K562 (cell line): ENCODE results near the gene ZSCAN2. TPM values are rescaled to one million over a fixed set of nuclear protein-coding genes. Genes with fewer than 3 reads are reported as not detected.
A peak's percentile ranks its signal among the peaks of the same experiment; 100 is the strongest.

Experiments used
- ATAC-seq: fragments of 200-7000 bp; cut with Tn5 transposase; 3 replicates; pipeline ENCODE4 v1.9.1; 2020; ENCODE audit warnings: moderate library complexity
- BruUV-seq: library from RNA; stranded (reverse); fragments of 400-500 nt; replicated peaks from 2 replicates; lab custom pipeline; 2021; lab: Mats Ljungman, UMichigan
- CTCF ChIA-PET: fragments of 300-600 bp; formaldehyde crosslinking; extraction: SDS; loops from one replicate; lab custom pipeline; 2021; ENCODE audit warnings: low intra/inter-chr PET ratio; lab: Yijun Ruan, JAX
- POLR2A ChIA-PET: fragments of 300-600, 350-650 bp; sonication (Branson Sonifier 250); formaldehyde crosslinking; extraction: SDS; loops from one replicate; lab custom pipeline; 2021; ENCODE audit warnings: antibody characterized with exemption, inconsistent platforms; lab: Yijun Ruan, JAX
- DNase-seq, 4 experiments: peaks; one replicate each; pipeline versions ENCODE4 v3.0.0 to v3.0.0-alpha.2; 2011 to 2018; ENCODE audit warnings: low spot score in 3 of 4, mixed read lengths in 3 of 4; ENCODE audit errors: extremely low read depth in 1 of 4
- FAIRE-seq: peaks from 2 replicates; lab custom pipeline; 2011; peaks lifted over from hg19 to GRCh38; lab: Jason Lieb, UNC
- H2AFZ ChIP-seq: 2 replicates; pipeline ENCODE4 v1.6.0; 2011; ENCODE audit warnings: low read depth, low read length, control low read depth, inconsistent platforms
- H3K27ac ChIP-seq: fragments of 200-600 bp; 3 replicates; pipeline ENCODE4 v1.8.0; 2011; ENCODE audit warnings: low read depth, mild to moderate bottlenecking, control low read depth, inconsistent platforms, low read length, moderate library complexity, mixed read lengths; ENCODE audit errors: extremely low read depth
- H3K27me3 ChIP-seq, 2 experiments: fragments of 300-600 bp in 1 of 2; 2 replicates in 1 of 2; 3 replicates in 1 of 2; pipeline versions ENCODE4 v1.6.0 to v1.8.0; 2011; ENCODE audit warnings: inconsistent platforms in 2 of 2, low read length in 2 of 2, mild to moderate bottlenecking in 1 of 2, mixed read lengths in 1 of 2, moderate library complexity in 1 of 2; ENCODE audit not compliant: control insufficient read depth in 2 of 2, insufficient read depth in 2 of 2
- H3K36me3 ChIP-seq: fragments of 300-600 bp; 3 replicates; pipeline ENCODE4 v1.8.0; 2011; ENCODE audit warnings: mild to moderate bottlenecking, low read length, inconsistent platforms; ENCODE audit not compliant: control insufficient read depth, insufficient read depth
- H3K4me1 ChIP-seq, 2 experiments: fragments of 200-600 bp in 1 of 2; replicated peaks in 1 of 2; 2 replicates in 1 of 2; 3 replicates in 1 of 2; pipeline versions ENCODE4 v1.5.1 to v1.8.0; 2011; ENCODE audit warnings: inconsistent platforms in 2 of 2, low read length in 2 of 2, mild to moderate bottlenecking in 1 of 2, mixed read lengths in 1 of 2, moderate library complexity in 1 of 2; ENCODE audit not compliant: control insufficient read depth in 2 of 2, insufficient read depth in 2 of 2
- H3K4me2 ChIP-seq: 2 replicates; pipeline ENCODE4 v1.6.1; 2011; ENCODE audit warnings: low read length, control low read depth, inconsistent platforms, mixed read lengths; ENCODE audit not compliant: insufficient read depth
- H3K4me3 ChIP-seq: fragments of 200-600 bp; sonication (generic), shearing (Covaris generic); 2 replicates; pipeline ENCODE4 v1.5.1; 2016; ENCODE audit warnings: control low read depth, inconsistent platforms
- H3K79me2 ChIP-seq: fragments of 200-600 bp; 3 replicates; pipeline ENCODE4 v1.8.0; 2011; ENCODE audit warnings: low read length, inconsistent platforms; ENCODE audit not compliant: control insufficient read depth, insufficient read depth
- H3K9ac ChIP-seq, 2 experiments: 2 replicates each; pipeline versions ENCODE4 v1.6.0 to v1.6.1; 2011; ENCODE audit warnings: low read depth in 2 of 2, low read length in 2 of 2, control low read depth in 1 of 2, inconsistent platforms in 1 of 2, mild to moderate bottlenecking in 1 of 2, mixed read lengths in 1 of 2; ENCODE audit not compliant: insufficient read depth in 1 of 2
- H3K9me1 ChIP-seq: one replicate; pipeline ENCODE4 v1.6.0; 2011; ENCODE audit warnings: inconsistent platforms, mild to moderate bottlenecking, low read length, moderate library complexity; ENCODE audit not compliant: control insufficient read depth, insufficient read depth
- H3K9me3 ChIP-seq: replicated peaks from 2 replicates; pipeline ENCODE4 v1.5.1; 2011; ENCODE audit warnings: low read depth, low read length, inconsistent platforms; ENCODE audit not compliant: control insufficient read depth, insufficient read depth
- H4K20me1 ChIP-seq: replicated peaks from 2 replicates; pipeline ENCODE4 v1.6.1; 2011; ENCODE audit warnings: low read length, inconsistent platforms, mixed read lengths; ENCODE audit not compliant: control insufficient read depth, insufficient read depth
- ATF1 ChIP-seq, 2 experiments: fragments of 450-650 bp in 1 of 2; IDR thresholded peaks; 2 replicates each; pipeline ENCODE4 v1.6.1; 2016; ENCODE audit warnings: missing compliant biosample characterization in 1 of 2, missing genetic modification characterization in 1 of 2
- BRD4 ChIP-seq: fragments of 200-600 bp; sonication (generic); IDR thresholded peaks from 2 replicates; pipeline ENCODE4 v1.6.1; 2017; ENCODE audit warnings: inconsistent platforms
- CBX3 ChIP-seq, 2 experiments: IDR thresholded peaks; 1 replicate in 1 of 2; 2 replicates in 1 of 2; pipeline ENCODE4 v1.6.1; 2012; ENCODE audit warnings: inconsistent platforms in 2 of 2, low read length in 2 of 2, borderline replicate concordance in 1 of 2, control low read depth in 1 of 2
- FOXJ2 ChIP-seq: fragments of 200-800 bp; sonication (Bioruptor generic); IDR thresholded peaks from 2 replicates; pipeline ENCODE4 v1.6.1; 2016; ENCODE audit warnings: missing genetic modification characterization, missing compliant biosample characterization
- MNT ChIP-seq, 2 experiments: fragments of 450-650 bp; conservative IDR thresholded peaks; 2 replicates each; pipeline ENCODE4 v1.6.1; 2017; ENCODE audit warnings: mild to moderate bottlenecking in 2 of 2, moderate library complexity in 2 of 2
- SREBF1 ChIP-seq: fragments of 150-350 bp; IDR thresholded peaks from 2 replicates; pipeline ENCODE4 v1.6.1; 2014; ENCODE audit warnings: antibody characterized with exemption, low read depth, low read length, borderline replicate concordance
- TEAD1 ChIP-seq, 2 experiments: fragments of 450-650 bp in 1 of 2; sonication (generic) in 1 of 2; formaldehyde crosslinking; IDR thresholded peaks; 2 replicates each; pipeline versions ENCODE4 v1.4.0 to v1.8.0; 2020 to 2022; ENCODE audit warnings: mild to moderate bottlenecking in 2 of 2, missing genetic modification reagents in 1 of 2
- THAP7 ChIP-seq: fragments of 250-450 bp; sonication (Bioruptor Pico); IDR thresholded peaks from 2 replicates; pipeline ENCODE4 v1.5.0; 2021
- XRCC5 ChIP-seq: fragments of 200-400 bp; formaldehyde crosslinking; IDR thresholded peaks from 2 replicates; pipeline ENCODE4 v1.6.1; 2017; ENCODE audit warnings: low read depth, mild to moderate bottlenecking, low read length
- ZNF324 ChIP-seq: fragments of 250-450 bp; sonication (Bioruptor Pico); IDR thresholded peaks from 2 replicates; pipeline ENCODE4 v1.4.0; 2020; ENCODE audit warnings: mild to moderate bottlenecking
- ZNF512 ChIP-seq: IDR thresholded peaks from 2 replicates; pipeline ENCODE4 v1.6.1; 2016; ENCODE audit warnings: missing genetic modification characterization, missing compliant biosample characterization
- WGBS: fragments of 100-300 bp; shearing (Covaris generic); methylation state at CpG from one replicate; pipeline ENCODE4 v1.1.6; 2016; ENCODE audit warnings: low coverage, mixed read lengths; ENCODE audit not compliant: insufficient coverage; ENCODE audit errors: missing lambda C conversion rate; 5-methylcytosine and 5-hydroxymethylcytosine counted together
- in situ Hi-C: fragments of 300-500 bp; cut with MboI; formaldehyde crosslinking; loops from 4 replicates; pipeline ENCODE4 v1.15.0; 2018; ENCODE audit warnings: inconsistent platforms, mixed read lengths
- intact Hi-C: fragments of 100-400 bp; cut with micrococcal nuclease; formaldehyde crosslinking; loops from 2 replicates; pipeline ENCODE4 v1.14.2; 2022
- polyA plus RNA-seq, 8 experiments: library from polyadenylated mRNA; depleted of rRNA in 4 of 8; stranded (reverse) in 5 of 8; unstranded in 3 of 8; fragments of >200 nt; fragmentation: Nextera tagmentation in 2 of 8; fragmentation: Illumina TruSeq in 1 of 8; extraction: Ambion mirVana in 2 of 8; extraction: Trizol in 1 of 8; gene quantifications; 2 replicates each; pipeline versions ENCODE4 v1.2.1 to v1.2.3, GENCODE V29; 2011 to 2014; ENCODE audit warnings: inconsistent platforms in 1 of 8, missing spikeins in 1 of 8
- total RNA-seq, 7 experiments: library from RNA; depleted of rRNA in 6 of 7; stranded (reverse); fragments of >200 nt in 6 of 7; fragmentation: Illumina TruSeq in 2 of 7; extraction: Trizol in 2 of 7; gene quantifications; 2 replicates each; pipeline versions ENCODE4 v1.2.1 to v1.2.3, GENCODE V29; 2011 to 2021; ENCODE audit warnings: low replicate concordance in 1 of 7
- TF ChIP-seq, protein P1 (sequence below): fragments of 250-450 bp; sonication (Bioruptor Pico); IDR thresholded peaks from 2 replicates; pipeline ENCODE4 v1.4.0; 2020; ENCODE audit warnings: mild to moderate bottlenecking
- TF ChIP-seq, protein P2 (sequence below), 2 experiments: fragments of 250-450 bp in 1 of 2; fragments of 450-650 bp in 1 of 2; sonication (Bioruptor Pico) in 1 of 2; IDR thresholded peaks; 2 replicates each; pipeline versions ENCODE4 v1.6.1 to v1.8.0; 2016 to 2021; ENCODE audit warnings: mild to moderate bottlenecking in 2 of 2, moderate library complexity in 2 of 2, missing compliant biosample characterization in 1 of 2, missing genetic modification characterization in 1 of 2

ZSCAN2 gene
- total and polyA plus RNA-seq, 9 of the 15 experiments (the other 6 are each of a cell fraction or from before 2014, with no cell fraction given), result 1.7 to 14.2 (median 6.6) TPM

DNA sequence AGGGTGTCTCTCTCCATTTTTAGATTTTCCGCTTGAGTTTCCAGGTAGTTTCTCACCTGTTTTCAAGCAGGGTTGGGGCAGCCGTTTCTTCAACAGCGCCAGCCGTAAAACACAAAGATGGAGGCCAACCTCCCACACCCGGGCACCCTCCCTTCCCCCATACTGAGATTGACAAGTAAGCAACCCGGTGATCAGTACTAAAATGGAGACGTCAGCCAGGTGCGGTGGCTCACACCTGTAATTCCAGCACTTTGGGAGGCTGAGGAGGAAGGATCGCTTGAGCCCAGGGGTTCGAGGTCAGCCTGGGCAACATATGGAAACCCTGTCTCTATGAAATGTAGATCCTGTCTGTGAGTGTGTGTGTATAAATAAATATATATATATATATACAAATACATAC, 903 bp upstream of the ZSCAN2 start (continued):
- TF ChIP-seq, protein P1, sequence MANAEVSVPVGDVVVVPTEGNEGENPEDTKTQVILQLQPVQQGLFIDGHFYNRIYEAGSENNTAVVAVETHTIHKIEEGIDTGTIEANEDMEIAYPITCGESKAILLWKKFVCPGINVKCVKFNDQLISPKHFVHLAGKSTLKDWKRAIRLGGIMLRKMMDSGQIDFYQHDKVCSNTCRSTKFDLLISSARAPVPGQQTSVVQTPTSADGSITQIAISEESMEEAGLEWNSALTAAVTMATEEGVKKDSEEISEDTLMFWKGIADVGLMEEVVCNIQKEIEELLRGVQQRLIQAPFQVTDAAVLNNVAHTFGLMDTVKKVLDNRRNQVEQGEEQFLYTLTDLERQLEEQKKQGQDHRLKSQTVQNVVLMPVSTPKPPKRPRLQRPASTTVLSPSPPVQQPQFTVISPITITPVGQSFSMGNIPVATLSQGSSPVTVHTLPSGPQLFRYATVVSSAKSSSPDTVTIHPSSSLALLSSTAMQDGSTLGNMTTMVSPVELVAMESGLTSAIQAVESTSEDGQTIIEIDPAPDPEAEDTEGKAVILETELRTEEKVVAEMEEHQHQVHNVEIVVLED, result no peak
- TF ChIP-seq BRD4, result no peak
- TF ChIP-seq ZNF324 (CRISPR knock-in tag), result no peak
- no peak for TF ChIP-seq SREBF1
- TF ChIP-seq THAP7 (CRISPR knock-in tag), result no peak

GRCh38 chr15:84600331-84600686, 500 bp upstream of the ZSCAN2 start:
- intact Hi-C loops (loop anchor here (2.0 kb wide), 1 partner anchor 30 kb away; no protein-coding TSS in a partner anchor), in situ Hi-C loops (no loop called here)
- peak; percentile 76 for ATAC-seq
- H3K27ac ChIP-seq, result peak overlapping the region; percentile 14; the same call in 1 of the 3 replicates
- CTCF ChIA-PET, result no interaction called here
- H3K27me3 ChIP-seq, result no peaks in the 10 kb centered on the region
- FAIRE-seq, result no peak
- POLR2A ChIA-PET, result interaction anchor here (0.7 to 1.3 kb wide), 4 partner anchors 10 to 212 kb away, joined by 3 to 4 read pairs (median 3); no protein-coding TSS in a partner anchor
- peaks cover 13% of the 10 kb centered on the region; the same call in 1 of the 3 replicates for H3K36me3 ChIP-seq
- H3K4me2 ChIP-seq, result peak overlapping the region; percentile 89
- peaks cover 10 to 19% of the 10 kb centered on the region in 2 experiments for H3K4me1 ChIP-seq
- no peaks in the 10 kb centered on the region for H3K9me3 ChIP-seq
- no peaks in the 10 kb centered on the region for H4K20me1 ChIP-seq
- 2% methylated on average over 20 of the region's 20 CpGs for WGBS
- peaks cover 4% of the 10 kb centered on the region; the same call in 1 of the 3 replicates for H3K79me2 ChIP-seq
- H2AFZ ChIP-seq, result peak overlapping the region; percentile 99
- peak overlapping the region; percentile 60 for H3K4me3 ChIP-seq
- no TSS peak for BruUV-seq
- no peaks in the 10 kb centered on the region for H3K9me1 ChIP-seq
- peak; percentile 82 to 86 (median 83) for DNase-seq
- H3K9ac ChIP-seq, result peak overlapping the region; percentile 36 to 84; a peak in 3 of 4 replicates
- no peak for TF ChIP-seq ATF1 (CRISPR knock-in tag; IDR thresholded peaks at IDR 0.05)
- 0 out of 2 replicates have a peak, but pooled peaks have one; percentile 16 for TF ChIP-seq ATF1 (tag; IDR thresholded peaks at IDR 0.05)
- no peak; a peak in 1 of 3 replicates for TF ChIP-seq CBX3 (IDR thresholded peaks at IDR 0.05; ENCODE audit: borderline replicate concordance in 1 of 2, low read length in 2 of 2)
- TF ChIP-seq, protein P2, sequence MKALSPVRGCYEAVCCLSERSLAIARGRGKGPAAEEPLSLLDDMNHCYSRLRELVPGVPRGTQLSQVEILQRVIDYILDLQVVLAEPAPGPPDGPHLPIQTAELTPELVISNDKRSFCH (CRISPR knock-in tag; IDR thresholded peaks at IDR 0.05), result no peak
- TF ChIP-seq, protein P2 (tag; IDR thresholded peaks at IDR 0.05), result peak; percentile 64
- no peak for TF ChIP-seq FOXJ2 (tag)
- 0 out of 2 replicates have a peak, but pooled peaks have one; percentile 17 for TF ChIP-seq XRCC5
- peak; percentile 99 for TF ChIP-seq MNT (conservative IDR thresholded peaks at IDR 0.05)
- TF ChIP-seq ZNF512, result no peak
- 0 out of 4 replicates have a peak, but pooled peaks of 1 of the 2 experiments have one; percentile 18 for TF ChIP-seq TEAD1 (CRISPR knock-in tag; IDR thresholded peaks at IDR 0.05)
